M059J (cell line): Measurements from ENCODE around the gene AIFM1. TPM values are rescaled to one million over a fixed set of nuclear protein-coding genes. Genes with fewer than 3 reads are reported as not detected.

ENCODE experiments used
- DNase-seq: peaks from one replicate; pipeline ENCODE4 v3.0.0-alpha.2; 2012; ENCODE audit warnings: low read depth
- total RNA-seq: library from RNA; depleted of rRNA; stranded (reverse); fragments of >200 nt; shearing (Covaris generic); gene quantifications from 2 replicates; pipeline ENCODE4 v1.2.3, GENCODE V29; 2014

Gene AIFM1
- total RNA-seq, 1 experiment from 2014 or later, result 69.2 TPM

DNA sequence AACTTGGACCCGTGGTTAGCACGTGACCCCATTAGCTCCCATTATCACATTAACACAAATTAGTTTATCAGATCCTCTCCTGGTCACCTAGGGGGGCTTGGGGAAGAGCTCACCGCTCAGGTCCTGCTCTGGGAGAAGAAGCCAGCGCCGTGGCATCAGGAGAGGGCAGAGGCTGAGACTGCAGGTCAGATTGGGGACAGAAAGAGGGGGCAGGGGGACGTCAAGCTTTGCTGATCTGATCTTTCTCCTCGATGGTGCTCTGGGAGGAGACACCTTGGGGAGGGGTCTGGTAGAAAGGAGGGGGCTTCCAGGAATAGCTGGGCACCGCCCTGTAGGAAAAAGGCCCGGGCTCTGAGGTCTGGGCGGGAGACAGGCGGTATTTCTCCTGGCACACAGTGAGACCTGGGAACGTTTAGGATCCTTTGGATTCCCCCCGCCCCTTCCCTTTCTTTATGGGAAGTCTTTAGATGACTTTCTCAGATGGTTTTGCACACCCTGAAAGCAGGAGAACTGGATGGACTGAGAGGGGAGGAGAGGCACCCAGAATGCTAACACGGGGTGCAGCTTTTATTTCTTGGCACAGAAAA is 46.2 kb downstream of the AIFM1 start:
- no peak for DNase-seq

GRCh38 chrX:130118441-130119311 is 47.0 kb downstream of the AIFM1 start:
- DNase-seq, result peak; percentile 91

DNA sequence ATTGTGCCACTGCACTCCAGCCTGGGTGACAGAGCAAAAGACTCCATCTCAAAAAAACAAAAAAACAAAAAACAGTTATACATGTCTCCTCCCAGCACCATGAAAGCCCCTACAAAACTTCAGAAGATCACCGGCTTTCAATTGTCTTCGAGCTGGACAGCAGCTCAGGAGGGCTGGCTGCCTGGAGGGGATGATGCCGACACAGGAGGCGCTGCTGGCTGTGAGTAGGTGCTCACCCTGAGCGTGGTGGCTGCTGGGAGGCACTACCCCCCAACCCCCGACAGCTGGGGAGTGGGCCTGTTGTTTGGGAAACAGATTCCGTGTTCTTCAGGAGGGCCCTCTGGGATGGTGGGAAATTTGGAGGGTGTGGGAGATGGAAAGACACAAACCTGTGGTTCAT is 48.5 kb downstream of the AIFM1 start:
- no peak for DNase-seq

DNA sequence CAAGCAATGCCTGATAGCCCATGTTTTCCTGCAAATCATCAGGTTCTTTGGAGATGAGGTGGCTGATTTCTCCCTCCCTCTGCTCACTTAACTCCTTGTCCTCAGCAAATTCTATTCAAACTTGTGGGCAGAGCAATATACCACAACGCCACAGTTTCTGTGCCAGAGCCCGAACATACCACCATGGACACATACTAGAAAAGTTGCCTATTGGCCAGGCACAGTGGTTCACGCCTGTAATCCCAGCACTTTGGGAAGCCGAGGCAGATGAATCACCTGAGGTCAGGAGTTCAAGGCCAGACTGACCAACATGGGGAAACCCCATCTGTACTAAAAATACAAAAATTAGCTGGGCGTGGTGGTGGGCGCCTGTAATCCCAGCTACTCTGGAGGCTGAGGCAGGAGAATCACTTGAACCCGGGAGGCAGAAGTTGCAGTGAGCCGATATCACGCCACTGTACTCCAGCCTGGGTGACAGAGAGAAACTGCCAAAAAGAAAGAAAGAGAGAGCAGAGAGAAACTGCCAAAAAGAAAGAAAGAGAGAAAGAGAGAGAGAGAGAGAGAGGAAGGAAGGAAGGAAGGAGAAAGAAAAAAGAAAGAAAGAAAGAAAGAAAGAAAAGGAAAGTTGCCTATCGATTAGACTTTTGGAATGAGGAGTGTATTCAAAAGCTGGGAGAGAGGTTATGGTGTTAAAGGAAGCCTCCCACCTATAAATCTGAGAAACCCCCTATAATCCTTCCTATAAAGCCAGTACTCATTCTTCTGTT is 50.3 kb downstream of the AIFM1 start:
- peak; percentile 95 for DNase-seq

- DNase-seq, result peak; percentile 88
Observed at GRCh38 chrX:130114141-130114588, 51.5 kb downstream of the AIFM1 start.

GRCh38 chrX:130111220-130112154 is 54.2 kb downstream of the AIFM1 start:
- DNase-seq, result no peak

DNA sequence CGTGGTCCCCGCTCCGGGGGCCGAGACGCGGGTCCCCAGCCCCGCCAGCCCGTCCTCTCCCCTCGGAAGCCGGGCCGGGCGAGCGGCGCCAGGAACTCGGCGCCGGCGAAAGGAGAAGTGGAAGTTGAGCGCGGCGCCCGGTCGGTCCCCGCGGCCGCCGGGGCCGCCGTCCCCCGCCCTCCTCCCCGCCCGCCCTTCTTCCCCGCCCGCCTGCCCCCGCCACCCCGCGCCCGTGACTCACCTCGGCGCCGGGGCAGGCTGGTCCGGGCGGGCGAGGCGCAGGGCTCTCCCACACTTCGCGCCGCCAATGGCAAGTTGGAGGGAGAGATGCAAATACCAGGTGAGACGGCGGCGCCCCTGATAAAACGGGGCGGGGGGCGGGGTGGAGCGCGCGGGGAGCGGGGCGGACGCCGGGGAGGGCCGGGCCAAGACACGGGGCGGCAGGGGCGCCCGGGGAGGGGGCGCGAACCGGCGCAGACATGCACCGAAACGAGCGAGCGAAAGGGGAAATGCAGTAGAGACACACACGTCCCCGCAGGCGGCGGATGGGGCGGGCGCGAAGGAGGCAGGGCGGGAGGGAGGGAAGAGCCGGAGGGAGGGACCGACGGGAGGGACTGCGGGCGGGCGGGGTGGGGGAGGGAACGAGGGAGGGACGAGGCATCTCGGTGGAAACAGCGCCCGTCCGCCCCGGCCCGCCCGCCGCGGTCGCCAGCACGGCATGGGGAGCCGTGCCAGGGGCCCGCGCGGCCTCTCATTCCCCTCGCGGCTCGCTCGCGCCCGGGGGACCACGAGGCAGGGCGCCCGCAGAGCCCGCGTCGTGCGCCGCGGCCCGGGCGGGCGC is 55.0 kb downstream of the AIFM1 start, which contains the start of gene ELF4:
Gene ELF4 (minus strand): TSS at position 119 of the 841 bp plus-strand sequence. CDS start 29,167 bp downstream, outside the sequence.
- peak; percentile 80 for DNase-seq

GRCh38 chrX:130109429-130110378 is 55.9 kb downstream of the AIFM1 start:
- DNase-seq, result peak; percentile 71

GRCh38 chrX:130108647-130109428 is 56.8 kb downstream of the AIFM1 start:
- DNase-seq, result peak; percentile 63

- peak; percentile 52 for DNase-seq
Observed at GRCh38 chrX:130106071-130106470, 59.6 kb downstream of the AIFM1 start.

DNA sequence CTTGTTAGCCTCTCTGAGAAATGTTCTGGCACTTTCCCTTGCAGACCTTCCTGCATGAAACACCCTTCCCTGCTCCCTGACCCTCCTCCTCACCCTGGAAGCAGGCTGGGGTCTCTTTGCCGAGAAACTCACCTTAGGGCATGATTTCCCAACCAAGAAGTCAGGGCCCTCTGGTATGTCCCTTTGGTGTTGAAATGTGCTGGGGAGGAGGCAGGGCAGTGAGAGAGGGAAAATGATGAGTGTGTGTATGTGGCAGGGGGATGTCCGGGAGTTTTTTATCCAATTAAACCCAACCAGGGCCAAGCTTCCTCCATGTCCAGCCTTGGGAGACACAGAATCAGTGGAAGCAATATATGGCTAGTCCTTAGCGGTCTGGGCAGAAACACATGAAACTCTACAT is 60.4 kb downstream of the AIFM1 start:
- no peak for DNase-seq

DNA sequence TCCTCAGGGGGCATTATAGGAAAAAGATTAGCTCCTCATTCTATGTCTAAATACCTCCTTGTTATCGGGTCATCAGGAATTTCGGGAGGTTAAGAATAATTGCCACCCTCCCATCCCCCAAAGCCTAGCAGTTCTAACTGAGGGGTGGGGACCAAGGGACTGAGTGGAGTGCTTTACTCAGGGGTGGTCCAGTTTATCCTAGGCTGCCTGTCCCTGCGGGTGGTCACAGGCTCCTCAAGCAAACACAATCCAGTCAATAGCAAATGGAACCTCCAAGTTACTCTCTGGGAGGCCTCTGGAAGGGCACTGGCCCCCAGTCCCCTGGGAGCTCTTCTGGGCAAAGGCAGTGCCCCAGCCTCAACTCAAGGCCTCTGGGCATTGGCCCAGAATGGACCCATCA is 62.0 kb downstream of the AIFM1 start:
- no peak for DNase-seq

DNA sequence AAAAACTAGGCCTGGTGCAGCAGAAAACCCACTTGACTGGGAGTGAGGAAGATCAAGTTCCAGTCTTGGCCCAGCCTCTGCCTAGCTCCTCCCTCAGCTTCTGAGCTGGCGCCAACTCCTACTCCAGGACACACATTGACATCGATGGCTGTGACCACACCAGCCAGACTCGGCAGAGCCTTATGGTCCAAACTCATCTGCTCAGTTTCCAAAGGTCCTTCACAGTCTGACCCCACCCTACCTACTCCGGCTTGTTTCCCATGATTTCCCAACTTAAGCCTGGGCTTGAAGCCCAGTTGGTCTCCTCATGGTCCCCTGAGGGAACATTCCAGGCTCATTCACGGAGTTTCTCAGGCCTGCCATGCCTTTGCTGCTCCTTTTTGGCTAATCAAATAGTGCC is 65.5 kb downstream of the AIFM1 start:
- peak; percentile 59 for DNase-seq

DNA sequence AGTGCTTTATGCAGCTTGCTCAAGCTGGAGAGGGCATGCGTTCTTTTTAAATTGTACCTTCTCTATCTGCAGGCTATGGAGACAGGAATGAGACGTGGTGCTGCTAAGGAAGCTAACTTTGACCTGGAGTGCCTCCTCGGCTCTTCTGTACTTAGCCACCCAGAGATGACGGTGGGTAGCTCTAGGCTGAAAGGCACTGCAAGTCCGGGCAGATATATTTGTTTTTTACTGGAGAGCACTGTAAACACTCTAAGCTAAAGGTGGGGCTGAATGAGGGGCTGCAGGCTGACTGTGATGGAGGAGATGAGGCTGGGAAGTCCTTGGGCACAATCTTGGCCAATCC is 67.5 kb downstream of the AIFM1 start:
- DNase-seq, result no peak

DNA sequence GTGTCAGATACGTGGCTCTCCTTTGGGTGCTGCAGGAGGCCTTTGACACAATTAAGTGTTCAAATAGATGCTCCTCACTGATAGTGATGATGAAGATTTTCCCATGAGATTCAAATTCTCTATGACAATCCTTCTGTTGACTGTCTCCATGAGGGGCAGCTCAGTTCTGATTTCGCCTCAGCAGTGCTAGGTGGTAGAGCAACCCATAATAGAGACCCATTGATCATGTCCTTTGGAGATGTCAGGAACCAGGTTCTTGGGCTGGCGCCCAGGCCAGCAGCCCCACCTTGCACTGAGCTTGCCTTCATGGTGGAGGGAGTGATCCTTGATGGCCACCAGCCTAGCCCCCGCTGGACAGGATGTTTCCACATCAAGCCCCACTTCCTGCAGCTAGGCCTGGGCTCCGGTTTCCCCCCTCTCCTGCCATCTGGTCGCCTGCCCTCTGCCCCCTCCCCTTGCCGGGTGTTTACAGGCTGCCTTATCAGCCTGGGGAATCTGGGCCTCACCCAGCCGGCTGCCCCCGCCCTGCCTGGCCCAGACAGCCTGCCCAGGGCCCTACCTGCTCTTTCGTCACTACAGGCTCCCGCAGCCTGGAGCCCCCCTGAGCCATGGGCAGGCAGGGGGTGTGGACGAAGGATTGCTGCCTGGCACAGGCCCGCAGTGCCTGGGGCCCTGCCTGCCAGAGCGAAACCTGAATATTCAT is 68.0 kb downstream of the AIFM1 start:
- no peak for DNase-seq

GRCh38 chrX:130095249-130096030 is 70.2 kb downstream of the AIFM1 start:
- no peak for DNase-seq

DNA sequence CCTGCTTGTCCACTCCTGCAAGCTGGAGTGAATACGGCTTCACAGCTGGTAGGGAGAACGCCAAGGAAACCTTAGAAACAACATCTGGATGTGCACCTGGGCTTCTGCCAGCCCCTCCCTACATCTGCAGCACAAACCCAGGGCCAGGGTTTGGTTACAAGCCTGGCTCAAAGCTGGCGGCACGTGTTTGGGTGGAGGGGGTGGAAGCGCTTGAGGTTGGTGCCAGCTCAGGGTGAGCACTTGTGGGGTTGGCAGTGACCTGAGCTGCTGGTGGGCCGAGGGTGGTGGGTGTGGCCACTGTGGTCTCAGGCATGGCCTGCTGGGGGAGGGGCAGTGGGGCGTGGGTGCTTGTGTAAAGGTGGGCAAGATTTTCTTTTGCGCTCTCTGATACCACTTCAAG is 70.9 kb downstream of the AIFM1 start:
- DNase-seq, result no peak
